ENCODE results near the gene ZFYVE19.

DNA sequence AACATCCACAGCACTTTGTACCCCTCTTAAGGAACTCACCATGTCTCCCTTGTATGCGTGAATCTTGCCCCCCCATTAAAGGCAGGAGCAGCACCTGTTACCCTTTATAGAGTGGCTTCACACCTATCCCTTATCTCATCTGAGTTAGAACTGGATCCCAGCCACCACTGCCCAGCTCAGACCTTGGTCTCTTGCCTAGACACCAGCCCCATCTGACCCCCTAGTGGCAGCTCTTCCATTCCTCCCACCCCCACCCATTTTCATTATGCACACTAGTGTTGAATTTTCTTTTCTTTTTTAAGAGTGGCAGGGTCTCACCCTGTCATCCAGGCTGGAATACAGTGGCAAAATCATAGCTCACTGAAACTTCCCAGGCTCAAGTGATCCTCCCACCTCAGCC is 3.2 kb upstream of the ZFYVE19 start:
- TF ChIP-seq CTCF (IDR thresholded peaks at IDR 0.05) (no peak), POLR2A (IDR thresholded peaks at IDR 0.05) (no peak)
